ENCODE results near the gene PRKAG2.

The PRKAG2 gene

GRCh38 chr7:151511270-151511669 is 365.6 kb downstream of the PRKAG2 start:
- no peak overlapping the region for H3K27ac ChIP-seq
- TF ChIP-seq CTCF (conservative IDR thresholded peaks at IDR 0.05): no peak

- no peak overlapping the region for H3K27ac ChIP-seq
- no peak for TF ChIP-seq CTCF (conservative IDR thresholded peaks at IDR 0.05)
These were observed 367.1 kb downstream of the PRKAG2 start for GRCh38 chr7:151509670-151510333.

GRCh38 chr7:151508991-151509390 is 367.9 kb downstream of the PRKAG2 start:
- no peak for TF ChIP-seq CTCF (conservative IDR thresholded peaks at IDR 0.05)
- H3K27ac ChIP-seq: no peak overlapping the region

GRCh38 chr7:151507806-151508205 is 369.1 kb downstream of the PRKAG2 start:
- no peak for TF ChIP-seq CTCF (conservative IDR thresholded peaks at IDR 0.05)
- no peak overlapping the region for H3K27ac ChIP-seq

- no peak for TF ChIP-seq CTCF (conservative IDR thresholded peaks at IDR 0.05)
- H3K27ac ChIP-seq: peak overlapping the region; percentile 14; the same call in 1 of the 2 replicates
These were observed 370.0 kb downstream of the PRKAG2 start for GRCh38 chr7:151506901-151507382.

Measured in VCaP (cell line).